ENCODE data around the gene LRMDA.

LRMDA gene

DNA sequence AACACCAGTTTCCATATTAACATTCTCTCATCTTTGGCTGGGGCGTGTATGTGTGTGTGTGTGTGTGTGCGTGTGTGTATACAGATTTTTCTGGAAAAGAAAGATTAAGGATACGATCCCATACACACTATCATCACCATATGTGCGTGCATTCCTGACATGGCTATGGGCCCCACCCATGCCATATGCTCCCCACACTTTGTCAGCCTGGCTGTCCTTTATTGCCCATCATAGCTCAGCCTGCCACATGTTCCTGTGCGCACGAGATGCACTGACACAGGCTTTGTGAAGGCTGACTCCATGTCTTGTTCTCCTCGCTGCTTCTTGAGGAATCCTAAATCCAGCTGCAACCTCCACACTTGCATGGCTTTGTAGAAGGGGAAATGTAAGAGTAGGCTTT, 984.1 kb downstream of the LRMDA start:
- no peaks in the 10 kb centered on the region for H3K9me3 ChIP-seq (ENCODE audit: control insufficient read depth, low read depth, low read length)
- H3K27me3 ChIP-seq (ENCODE audit: control insufficient read depth, insufficient read depth, low read length), result no peaks in the 10 kb centered on the region
- H3K36me3 ChIP-seq (ENCODE audit: control insufficient read depth, low read depth, low read length), result no peaks in the 10 kb centered on the region
- no peak overlapping the region for H3K9ac ChIP-seq (ENCODE audit: low read length)
- no peak overlapping the region for H3K27ac ChIP-seq (ENCODE audit: low read length)
- no peaks in the 10 kb centered on the region for H3K4me1 ChIP-seq (ENCODE audit: control insufficient read depth, low read depth, low read length)
- no peak overlapping the region for H3K4me3 ChIP-seq (ENCODE audit: low read length)

DNA sequence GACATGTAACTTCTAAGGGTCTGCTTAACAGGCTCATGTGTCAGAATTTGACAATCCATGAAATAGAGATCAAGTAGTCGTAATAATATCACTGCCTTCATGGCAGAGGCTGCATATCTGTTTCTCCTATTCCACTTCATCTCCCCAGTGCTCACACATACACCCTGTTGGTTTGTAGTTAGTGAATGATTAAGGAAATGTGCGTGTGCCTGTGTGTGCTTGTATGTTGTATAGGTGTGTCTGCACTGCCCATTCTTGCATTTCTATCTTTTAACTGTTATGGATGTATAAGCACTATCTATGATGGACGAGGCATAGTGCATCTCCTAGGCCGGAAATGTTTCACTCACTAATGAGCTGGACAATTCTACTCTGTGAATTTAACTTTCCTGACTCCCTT, 985.2 kb downstream of the LRMDA start:
- Histone ChIP-seq H3K9ac (ENCODE audit: low read length) (no peak overlapping the region), H3K4me1 (ENCODE audit: control insufficient read depth, low read depth, low read length) (no peaks in the 10 kb centered on the region), H3K27ac (ENCODE audit: low read length) (no peak overlapping the region), H3K36me3 (ENCODE audit: control insufficient read depth, low read depth, low read length) (no peaks in the 10 kb centered on the region), H3K4me3 (ENCODE audit: low read length) (no peak overlapping the region), H3K9me3 (ENCODE audit: control insufficient read depth, low read depth, low read length) (no peaks in the 10 kb centered on the region), H3K27me3 (ENCODE audit: control insufficient read depth, insufficient read depth, low read length) (no peaks in the 10 kb centered on the region)

DNA sequence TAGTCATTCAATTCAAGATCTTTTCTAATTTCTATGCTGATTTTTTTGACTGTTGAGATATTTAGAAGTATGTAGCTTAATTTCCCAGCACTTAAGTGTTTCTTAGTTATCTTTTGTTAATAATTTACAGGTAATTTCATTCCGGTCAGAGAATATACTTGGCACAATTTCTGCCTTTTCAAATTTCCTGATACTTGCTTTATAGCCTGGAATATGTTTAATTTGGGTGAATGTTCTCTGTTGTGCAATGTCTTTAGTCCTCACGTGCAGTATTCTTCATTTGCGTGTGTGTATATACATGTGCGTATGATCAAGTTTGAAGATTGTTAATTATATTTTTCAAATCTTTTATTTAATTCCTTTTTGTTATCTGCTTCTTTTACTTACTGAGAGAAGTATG, 989.3 kb downstream of the LRMDA start:
- no peak overlapping the region for H3K9ac ChIP-seq (ENCODE audit: low read length)
- H3K27me3 ChIP-seq (ENCODE audit: control insufficient read depth, insufficient read depth, low read length), result no peaks in the 10 kb centered on the region
- H3K27ac ChIP-seq (ENCODE audit: low read length), result no peak overlapping the region
- H3K4me1 ChIP-seq (ENCODE audit: control insufficient read depth, low read depth, low read length), result no peaks in the 10 kb centered on the region
- no peak overlapping the region for H3K4me3 ChIP-seq (ENCODE audit: low read length)
- H3K36me3 ChIP-seq (ENCODE audit: control insufficient read depth, low read depth, low read length), result no peaks in the 10 kb centered on the region
- no peaks in the 10 kb centered on the region for H3K9me3 ChIP-seq (ENCODE audit: control insufficient read depth, low read depth, low read length)

DNA sequence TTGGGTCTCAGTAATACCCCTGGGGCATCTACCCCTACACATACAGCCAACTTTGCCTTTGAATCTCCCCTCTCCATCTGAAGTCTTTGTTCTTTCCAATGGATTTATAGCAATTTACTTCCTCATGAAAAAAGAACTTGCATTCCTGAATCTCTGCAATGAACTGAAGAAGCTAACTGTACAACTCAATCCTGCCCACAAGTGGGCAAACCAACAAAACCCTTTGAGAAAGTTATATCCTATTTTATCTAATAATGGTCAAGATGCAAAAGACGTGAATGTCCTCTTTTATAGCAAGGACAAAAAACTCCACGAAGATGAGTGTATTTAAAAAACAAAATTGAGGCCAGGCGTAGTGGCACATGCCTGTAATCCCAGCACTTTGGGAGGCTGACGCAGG, 991.3 kb downstream of the LRMDA start:
- no peaks in the 10 kb centered on the region for H3K9me3 ChIP-seq (ENCODE audit: control insufficient read depth, low read depth, low read length)
- H3K9ac ChIP-seq (ENCODE audit: low read length), result no peak overlapping the region
- no peaks in the 10 kb centered on the region for H3K36me3 ChIP-seq (ENCODE audit: control insufficient read depth, low read depth, low read length)

DNA sequence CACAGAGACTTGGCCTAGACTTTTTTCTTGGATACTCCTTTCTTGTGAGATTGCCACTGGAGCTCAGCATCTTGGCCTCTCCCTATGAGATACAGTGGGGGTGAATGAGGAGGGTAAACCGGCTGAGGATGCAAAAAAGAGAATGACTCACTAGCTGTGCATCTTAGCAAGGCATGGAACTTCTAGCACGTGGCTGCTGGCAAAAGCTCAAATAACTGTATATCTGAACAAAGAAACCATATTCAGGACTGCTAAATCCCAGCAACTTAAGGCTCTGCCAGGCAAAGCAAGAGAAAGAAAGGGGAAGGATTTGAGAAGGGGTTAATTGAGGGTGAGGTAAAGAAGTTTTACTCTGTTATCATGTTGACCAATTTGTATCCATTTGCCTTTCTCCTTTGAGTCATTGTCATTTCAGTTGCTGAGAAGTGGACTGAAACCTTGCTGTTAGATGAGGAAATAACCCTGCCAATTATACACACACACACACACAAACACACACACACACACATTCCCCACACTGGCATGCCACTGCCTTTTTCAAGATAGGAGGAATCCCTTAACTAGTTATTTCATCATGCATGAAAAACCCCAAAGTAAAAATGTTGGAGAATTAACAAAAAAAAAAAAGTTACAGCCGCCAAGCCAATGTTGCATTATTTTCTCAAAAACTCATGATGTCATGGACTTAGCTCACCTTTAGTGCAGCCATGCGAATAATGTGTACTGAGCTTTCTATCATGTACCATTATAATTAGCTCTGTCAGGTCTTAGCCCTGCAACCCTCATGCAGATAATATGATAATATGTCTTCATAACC, 997.3 kb downstream of the LRMDA start:
- H3K9me3 ChIP-seq (ENCODE audit: control insufficient read depth, low read depth, low read length), result no peaks in the 10 kb centered on the region
- H3K9ac ChIP-seq (ENCODE audit: low read length), result no peak overlapping the region
- no peaks in the 10 kb centered on the region for H3K36me3 ChIP-seq (ENCODE audit: control insufficient read depth, low read depth, low read length)
- H3K4me3 ChIP-seq (ENCODE audit: low read length), result no peak overlapping the region
- H3K27ac ChIP-seq (ENCODE audit: low read length), result no peak overlapping the region
- peaks cover 30% of the 10 kb centered on the region for H3K4me1 ChIP-seq (ENCODE audit: control insufficient read depth, low read depth, low read length)
- H3K27me3 ChIP-seq (ENCODE audit: control insufficient read depth, insufficient read depth, low read length), result no peaks in the 10 kb centered on the region

More for the DNA sequence above, 991.3 kb downstream of the LRMDA start:
- Histone ChIP-seq H3K4me1 (ENCODE audit: control insufficient read depth, low read depth, low read length) (no peaks in the 10 kb centered on the region), H3K27ac (ENCODE audit: low read length) (no peak overlapping the region), H3K4me3 (ENCODE audit: low read length) (no peak overlapping the region), H3K27me3 (ENCODE audit: control insufficient read depth, insufficient read depth, low read length) (no peaks in the 10 kb centered on the region)

DNA sequence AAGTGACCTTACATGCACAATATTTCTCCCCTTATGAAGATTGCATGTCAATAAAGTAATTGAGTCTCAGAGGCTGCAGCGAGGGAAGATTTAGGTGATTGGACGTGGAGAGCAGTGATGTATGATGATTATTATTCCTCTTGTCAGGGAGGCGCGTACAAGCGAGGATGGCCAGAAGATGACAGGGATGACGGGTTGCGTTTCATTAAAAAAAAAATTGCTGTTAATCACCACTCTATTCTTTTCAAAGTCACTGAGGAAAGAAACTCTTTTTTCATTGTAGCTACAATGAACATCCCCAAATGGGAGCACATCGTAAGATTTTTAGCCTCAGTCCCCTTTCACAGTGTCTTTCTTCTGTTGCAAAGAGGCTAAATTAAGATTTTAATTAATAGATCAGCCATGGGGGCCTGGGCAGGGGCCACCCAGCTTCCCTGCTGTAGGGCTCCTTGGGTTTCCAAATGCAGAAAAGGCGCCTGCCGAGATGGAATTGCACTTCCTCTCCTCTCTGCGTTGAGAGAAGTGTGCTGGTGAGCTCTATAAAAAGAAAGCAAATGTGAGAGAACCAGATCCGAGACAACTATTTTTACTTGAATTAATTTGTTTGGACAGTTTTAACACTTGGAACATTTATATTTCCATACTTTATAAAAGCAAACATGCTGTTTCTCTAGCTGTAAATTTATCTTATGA, 998.1 kb downstream of the LRMDA start:
- H3K27ac ChIP-seq (ENCODE audit: low read length), result no peak overlapping the region
- H3K9me3 ChIP-seq (ENCODE audit: control insufficient read depth, low read depth, low read length), result no peaks in the 10 kb centered on the region
- no peaks in the 10 kb centered on the region for H3K36me3 ChIP-seq (ENCODE audit: control insufficient read depth, low read depth, low read length)
- H3K4me1 ChIP-seq (ENCODE audit: control insufficient read depth, low read depth, low read length), result peaks cover 30% of the 10 kb centered on the region
- H3K9ac ChIP-seq (ENCODE audit: low read length), result no peak overlapping the region
- H3K4me3 ChIP-seq (ENCODE audit: low read length), result no peak overlapping the region
- H3K27me3 ChIP-seq (ENCODE audit: control insufficient read depth, insufficient read depth, low read length), result no peaks in the 10 kb centered on the region

DNA sequence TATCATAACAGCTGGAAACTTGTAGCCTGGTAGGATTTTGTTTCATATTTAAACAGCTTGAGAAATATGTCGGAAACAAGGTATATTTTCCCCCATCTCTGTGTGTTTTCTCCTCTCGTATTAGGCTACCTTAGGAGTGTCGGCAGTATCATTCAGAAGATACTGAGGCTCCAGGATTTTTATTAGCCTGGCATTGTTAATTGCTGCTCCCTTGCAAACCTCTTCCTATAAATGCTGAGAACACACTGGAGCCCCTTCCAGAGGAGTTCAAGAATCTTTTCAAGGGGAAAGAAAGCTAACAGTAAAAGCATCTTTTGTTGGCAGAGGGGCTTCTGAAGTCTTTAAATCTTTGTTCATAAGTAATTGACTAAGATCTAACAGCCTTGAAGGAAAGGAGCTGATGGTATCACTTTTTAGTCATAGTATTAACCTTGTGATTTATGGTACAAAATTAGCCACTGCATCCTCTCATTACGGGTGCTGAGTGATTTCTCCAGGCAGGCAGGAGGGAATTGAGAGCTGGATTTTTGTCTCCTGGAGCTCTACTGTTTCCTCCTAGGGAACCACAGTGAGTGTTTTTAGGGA, 998.7 kb downstream of the LRMDA start:
- Histone ChIP-seq H3K27me3 (ENCODE audit: control insufficient read depth, insufficient read depth, low read length) (no peaks in the 10 kb centered on the region), H3K27ac (ENCODE audit: low read length) (no peak overlapping the region), H3K9ac (ENCODE audit: low read length) (no peak overlapping the region), H3K4me3 (ENCODE audit: low read length) (no peak overlapping the region), H3K4me1 (ENCODE audit: control insufficient read depth, low read depth, low read length) (peaks cover 30% of the 10 kb centered on the region), H3K36me3 (ENCODE audit: control insufficient read depth, low read depth, low read length) (no peaks in the 10 kb centered on the region), H3K9me3 (ENCODE audit: control insufficient read depth, low read depth, low read length) (no peaks in the 10 kb centered on the region)

DNA sequence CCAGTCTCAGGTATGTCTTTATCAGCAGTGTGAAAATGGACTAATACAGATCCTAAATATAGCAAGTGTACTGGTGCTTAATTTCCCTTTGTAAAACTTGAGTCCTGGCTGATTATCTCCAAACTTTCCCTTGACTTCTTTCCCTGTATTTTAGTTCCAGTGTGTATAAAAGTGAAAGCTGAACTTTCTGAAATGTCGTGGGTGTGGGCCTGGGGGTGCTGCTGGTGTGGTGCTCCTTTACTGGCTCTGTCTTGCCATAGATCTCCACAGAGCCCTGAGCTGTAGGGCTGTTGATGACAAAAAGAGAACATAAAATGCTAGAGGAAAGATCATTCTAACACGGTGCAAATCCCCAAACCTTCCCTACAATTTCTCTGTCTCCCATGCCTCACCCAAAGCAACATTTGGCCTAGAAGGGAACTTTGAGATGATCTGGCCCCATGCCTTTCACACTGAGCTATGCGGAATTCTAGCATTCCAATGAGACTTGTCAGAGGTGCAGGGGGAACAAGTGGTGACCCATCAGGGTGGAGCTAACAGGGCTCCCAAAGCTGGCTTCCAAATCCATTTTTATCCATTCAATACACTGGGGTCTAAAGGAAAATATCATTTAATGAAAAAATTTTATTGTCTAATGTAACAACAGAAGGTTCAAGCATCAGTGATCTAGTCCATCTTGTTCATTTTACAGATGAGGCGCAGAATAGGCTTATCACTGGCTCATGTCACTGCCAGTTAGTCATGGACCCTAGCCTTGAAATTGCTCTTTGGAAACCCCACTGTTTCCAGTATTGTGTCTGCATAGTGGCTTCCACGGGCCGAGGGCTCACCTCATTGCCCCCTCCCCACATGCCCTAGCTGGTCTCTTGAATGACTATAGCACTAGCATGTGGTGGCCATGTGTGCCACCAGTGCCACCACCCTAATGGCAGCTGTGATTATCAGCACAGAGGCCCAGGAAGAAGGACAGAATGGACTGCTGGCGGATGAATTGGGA, 1000.9 kb downstream of the LRMDA start:
- H3K9ac ChIP-seq (ENCODE audit: low read length), result no peak overlapping the region
- no peaks in the 10 kb centered on the region for H3K9me3 ChIP-seq (ENCODE audit: control insufficient read depth, low read depth, low read length)

DNA sequence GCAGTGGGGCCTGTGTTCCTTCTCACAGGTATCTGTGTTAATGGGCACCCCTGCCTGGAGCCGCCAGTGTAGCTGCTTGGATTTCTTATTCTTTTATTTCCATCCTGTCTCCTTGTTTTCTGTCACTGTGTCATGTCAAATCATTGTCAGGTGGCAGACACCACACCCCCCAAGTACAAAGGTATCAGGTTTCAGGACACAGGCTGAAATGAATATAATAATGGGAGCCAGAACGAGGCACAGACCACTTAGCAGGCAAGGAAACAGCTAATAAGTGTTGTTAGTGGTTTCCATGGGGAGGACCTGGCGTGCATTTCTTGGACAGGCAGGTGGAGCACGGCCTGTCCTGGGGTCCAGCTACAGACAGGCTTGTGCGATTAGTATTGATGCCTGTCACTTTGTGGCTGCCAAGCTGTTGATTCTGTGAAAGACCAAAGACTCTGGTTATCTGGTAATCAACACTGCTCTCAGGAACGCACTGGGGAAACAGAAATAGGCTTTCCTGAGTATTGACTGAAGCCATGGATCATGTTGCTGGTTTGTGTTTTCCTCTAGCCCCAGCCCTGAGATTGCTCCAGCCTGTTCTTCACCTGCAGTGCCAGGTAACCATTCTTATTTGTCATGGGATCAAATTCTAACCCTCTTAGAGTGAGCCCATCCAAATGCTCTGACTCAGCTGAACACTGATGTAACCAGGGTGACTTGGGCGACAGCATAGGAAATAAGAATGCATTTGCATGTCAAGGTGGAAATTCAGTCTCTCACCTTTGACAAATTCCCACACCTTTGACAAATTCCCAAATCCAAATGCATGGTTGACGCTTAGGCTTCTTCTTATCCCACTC, 1002.0 kb downstream of the LRMDA start:
- peaks cover 30% of the 10 kb centered on the region for H3K4me1 ChIP-seq (ENCODE audit: control insufficient read depth, low read depth, low read length)

More for the DNA sequence above, 1000.9 kb downstream of the LRMDA start:
- Histone ChIP-seq H3K36me3 (ENCODE audit: control insufficient read depth, low read depth, low read length) (no peaks in the 10 kb centered on the region), H3K4me1 (ENCODE audit: control insufficient read depth, low read depth, low read length) (peaks cover 30% of the 10 kb centered on the region), H3K27ac (ENCODE audit: low read length) (no peak overlapping the region), H3K27me3 (ENCODE audit: control insufficient read depth, insufficient read depth, low read length) (no peaks in the 10 kb centered on the region), H3K4me3 (ENCODE audit: low read length) (no peak overlapping the region)

DNA sequence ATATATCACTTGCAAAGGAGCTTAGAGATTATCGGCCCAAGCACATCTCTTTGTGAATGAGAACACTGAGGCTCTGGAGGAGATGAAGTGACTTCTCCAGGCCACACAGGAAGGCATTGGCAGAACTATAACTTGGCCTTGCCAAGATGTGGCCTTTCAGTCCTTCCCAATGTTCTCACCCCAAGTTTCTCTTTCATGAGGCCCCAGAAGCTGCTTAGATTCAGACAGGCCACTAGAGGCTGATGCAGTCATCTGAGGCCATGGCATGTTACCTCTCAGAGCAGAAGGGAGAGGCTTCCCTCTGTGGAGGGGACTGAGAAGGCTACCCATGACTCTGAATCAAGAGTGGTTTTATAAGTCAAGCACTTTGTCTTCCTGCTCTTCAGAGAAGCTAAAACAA, 1003.7 kb downstream of the LRMDA start:
- Histone ChIP-seq H3K27ac (ENCODE audit: low read length) (no peak overlapping the region), H3K9ac (ENCODE audit: low read length) (no peak overlapping the region), H3K36me3 (ENCODE audit: control insufficient read depth, low read depth, low read length) (no peaks in the 10 kb centered on the region), H3K4me1 (ENCODE audit: control insufficient read depth, low read depth, low read length) (peaks cover 14% of the 10 kb centered on the region), H3K9me3 (ENCODE audit: control insufficient read depth, low read depth, low read length) (no peaks in the 10 kb centered on the region), H3K4me3 (ENCODE audit: low read length) (no peak overlapping the region), H3K27me3 (ENCODE audit: control insufficient read depth, insufficient read depth, low read length) (no peaks in the 10 kb centered on the region)

More for the DNA sequence above, 1002.0 kb downstream of the LRMDA start:
- no peaks in the 10 kb centered on the region for H3K9me3 ChIP-seq (ENCODE audit: control insufficient read depth, low read depth, low read length)
- no peaks in the 10 kb centered on the region for H3K36me3 ChIP-seq (ENCODE audit: control insufficient read depth, low read depth, low read length)
- no peak overlapping the region for H3K4me3 ChIP-seq (ENCODE audit: low read length)
- H3K9ac ChIP-seq (ENCODE audit: low read length), result no peak overlapping the region
- H3K27me3 ChIP-seq (ENCODE audit: control insufficient read depth, insufficient read depth, low read length), result no peaks in the 10 kb centered on the region
- no peak overlapping the region for H3K27ac ChIP-seq (ENCODE audit: low read length)
